ENCODE measurements around the gene CIZ1.

- no peak for TF ChIP-seq POLR2AphosphoS5 (IDR thresholded peaks at IDR 0.05; ENCODE audit: low read depth, low read length)
- TF ChIP-seq REST (IDR thresholded peaks at IDR 0.05; ENCODE audit: insufficient read depth in 1 of 2, low read depth in 2 of 2, low read length in 2 of 2) = no peak
These were observed 12.5 kb downstream of the CIZ1 start for GRCh38 chr9:128178806-128179431.

Measured in PFSK-1 (cell line).